GM18508 (cell line): ENCODE data around the gene PARD3.
"Not testable (repeated sequence)": the region's sequence is repeated elsewhere in the genome, so short reads cannot be mapped to it uniquely, and the experiment has no call there.

Source experiments
- ATAC-seq: cut with Tn5 transposase; IDR thresholded peaks from one replicate; pipeline ENCODE4 v1.9.1; 2021; ENCODE audit warnings: moderate number of reproducible peaks; ENCODE audit not compliant: insufficient read depth, unreplicated experiment

Gene PARD3

DNA sequence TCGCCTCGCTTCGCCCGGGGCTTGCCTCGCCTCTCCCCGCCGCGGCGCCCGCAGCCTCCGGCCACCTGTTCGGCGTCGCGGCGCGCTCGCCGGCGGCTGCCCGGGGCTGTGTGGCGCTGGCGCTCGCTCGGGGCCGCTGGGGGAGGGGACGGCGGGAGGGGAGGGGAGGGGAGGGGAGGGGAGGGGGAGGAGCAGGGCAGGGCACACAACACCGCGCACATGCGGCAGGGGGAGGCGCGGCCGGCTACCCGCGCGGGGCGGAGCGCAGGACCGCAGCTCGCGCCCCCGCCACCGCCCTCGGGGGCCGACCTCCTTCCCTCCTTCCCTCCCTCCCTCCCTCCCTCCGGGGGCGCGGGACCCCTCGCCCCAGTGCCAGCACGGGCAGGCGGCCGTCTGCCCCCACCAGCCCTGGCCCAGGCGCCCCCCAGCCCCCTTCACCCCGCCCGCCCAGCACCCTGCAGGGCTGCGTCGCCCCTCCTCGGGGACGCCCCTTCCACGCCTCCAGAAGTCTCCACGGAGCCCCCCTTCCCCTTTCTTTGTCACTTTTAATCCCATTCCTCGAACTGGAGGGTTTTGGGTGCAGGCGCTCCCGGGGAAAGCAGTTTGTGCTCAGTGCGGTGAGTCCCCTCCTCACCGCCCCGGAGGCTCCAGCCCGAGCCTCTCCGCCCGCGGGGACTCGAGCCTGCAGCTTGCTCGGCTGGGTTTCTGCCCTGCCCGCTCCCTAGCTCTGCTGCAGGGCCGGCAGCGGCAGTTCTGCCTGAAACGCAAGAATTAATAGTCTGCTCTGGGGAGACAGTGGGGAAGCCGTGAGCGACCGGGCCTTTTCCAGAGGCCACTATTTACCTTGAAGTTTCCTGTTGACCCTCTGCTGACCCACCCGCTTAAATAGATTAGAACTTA, at the start of gene PARD3:
PARD3 (minus strand) TSS at position 112 of the 900 bp plus-strand sequence. CDS start 301 bp downstream, outside the sequence.
- no peak for ATAC-seq

DNA sequence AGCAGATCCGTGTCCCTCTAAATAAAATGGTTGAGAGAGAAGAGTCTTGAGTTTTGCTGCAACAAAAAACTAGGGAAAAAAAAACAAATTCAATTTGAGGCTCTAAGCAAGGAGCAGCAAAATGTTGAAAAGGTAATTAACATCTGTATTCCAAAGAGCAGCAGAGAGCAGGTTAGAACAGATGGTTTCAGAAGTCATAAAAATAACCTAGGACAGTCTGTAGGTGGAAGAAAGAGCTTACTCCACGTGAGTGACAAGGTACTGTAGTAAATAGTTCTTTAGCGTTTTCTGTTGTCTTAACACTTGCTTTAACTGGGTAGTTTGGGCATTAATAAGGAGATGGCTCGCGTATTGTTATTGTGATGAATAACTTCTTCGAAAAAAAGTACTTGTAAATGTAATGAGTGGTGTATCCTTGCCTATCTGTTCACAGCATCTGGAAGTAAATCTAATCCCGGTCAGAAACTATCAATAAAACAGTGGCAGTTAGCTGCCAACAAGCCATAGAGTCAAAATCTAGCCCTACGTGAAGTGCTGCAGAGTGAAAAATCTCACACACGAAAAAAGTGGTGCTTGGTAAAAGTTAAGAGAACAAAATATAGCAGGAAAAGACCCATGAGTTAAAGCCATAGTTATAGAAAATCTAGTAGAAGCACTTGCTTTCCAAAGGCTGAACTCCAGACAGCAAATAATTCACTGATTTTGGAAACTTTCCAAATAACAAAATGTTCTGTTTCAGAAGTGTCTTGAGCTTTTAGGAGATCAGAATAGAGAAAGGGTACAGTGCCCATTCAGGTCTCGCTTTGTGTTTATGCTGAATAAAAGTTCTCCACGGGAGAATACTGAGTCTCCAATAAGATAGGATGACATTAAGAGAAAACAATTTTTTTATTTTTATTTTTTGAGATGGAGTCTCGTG, 49.3 kb upstream of the PARD3 start:
- ATAC-seq: no peak

DNA sequence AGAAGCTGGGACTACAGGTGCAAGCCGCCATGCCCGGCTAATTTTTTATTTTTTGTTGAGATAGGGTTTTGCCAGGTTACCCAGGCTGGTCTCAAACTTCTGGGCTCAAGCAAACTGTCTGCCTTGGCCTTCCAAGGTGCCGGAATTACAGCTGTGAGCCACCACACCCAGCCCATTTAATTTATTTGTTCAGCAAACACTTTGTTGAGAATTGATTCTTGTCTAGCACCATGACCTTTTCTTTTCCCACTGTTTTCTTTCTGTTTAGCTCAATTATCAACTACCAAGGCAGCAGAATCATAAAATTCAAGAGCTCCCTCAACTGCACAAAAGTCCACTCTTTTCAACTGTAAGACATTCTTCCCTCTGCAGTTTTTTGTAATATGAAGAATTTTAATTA, 47.8 kb upstream of the PARD3 start:
- no peak for ATAC-seq

DNA sequence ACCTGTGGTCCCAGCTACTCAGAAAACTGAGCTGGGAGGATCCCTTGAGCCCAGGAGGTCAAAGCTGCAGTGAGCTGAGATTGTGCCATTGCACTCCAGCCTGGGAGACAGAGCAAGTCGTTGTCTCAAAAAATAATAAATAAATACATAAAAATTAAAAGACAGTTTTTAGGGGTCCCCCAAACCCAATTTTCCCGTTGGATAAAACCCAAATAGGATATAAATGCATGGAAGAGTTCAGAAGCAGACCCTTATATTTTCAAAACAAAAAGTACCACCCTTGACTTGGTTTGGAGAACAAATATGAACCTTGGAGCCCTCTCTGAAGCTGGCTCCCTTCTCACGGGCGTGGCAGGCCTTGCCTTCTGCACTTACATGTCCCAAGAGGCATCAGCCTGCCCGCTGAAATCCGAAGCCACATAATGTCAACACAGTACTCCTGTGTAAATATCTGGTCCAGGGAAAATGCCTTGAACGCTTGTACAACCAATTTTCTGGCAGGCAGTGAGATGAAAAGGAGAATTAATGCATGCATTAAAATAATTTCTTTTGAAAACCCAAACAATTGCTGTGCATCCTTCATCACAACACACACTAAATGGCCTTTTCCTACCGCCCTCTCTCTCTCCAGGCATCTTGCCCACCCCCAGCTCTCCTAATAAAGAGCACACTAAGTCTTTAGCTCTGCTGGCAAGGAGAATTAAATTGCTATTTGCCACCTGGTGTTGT, 46.4 kb upstream of the PARD3 start:
- no peak for ATAC-seq

DNA sequence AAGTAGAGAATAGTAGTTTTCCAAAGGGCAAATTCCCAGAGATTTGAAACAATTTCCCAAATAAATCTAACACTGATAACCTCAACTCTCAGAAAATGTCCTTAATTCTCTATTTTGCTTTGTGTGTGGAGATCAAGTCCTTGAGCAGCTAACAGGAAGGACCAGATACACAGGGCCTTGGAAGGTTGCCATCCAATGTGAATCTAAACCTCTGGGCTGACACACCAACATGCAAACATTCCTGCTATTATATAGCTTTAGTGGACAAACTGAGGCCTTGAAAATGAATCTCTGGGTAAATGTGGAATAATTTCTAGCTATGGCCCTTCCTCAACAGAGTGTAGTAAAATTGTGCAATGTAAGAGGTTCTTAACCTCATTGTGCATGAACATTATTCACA, 44.1 kb upstream of the PARD3 start:
- ATAC-seq: no peak

DNA sequence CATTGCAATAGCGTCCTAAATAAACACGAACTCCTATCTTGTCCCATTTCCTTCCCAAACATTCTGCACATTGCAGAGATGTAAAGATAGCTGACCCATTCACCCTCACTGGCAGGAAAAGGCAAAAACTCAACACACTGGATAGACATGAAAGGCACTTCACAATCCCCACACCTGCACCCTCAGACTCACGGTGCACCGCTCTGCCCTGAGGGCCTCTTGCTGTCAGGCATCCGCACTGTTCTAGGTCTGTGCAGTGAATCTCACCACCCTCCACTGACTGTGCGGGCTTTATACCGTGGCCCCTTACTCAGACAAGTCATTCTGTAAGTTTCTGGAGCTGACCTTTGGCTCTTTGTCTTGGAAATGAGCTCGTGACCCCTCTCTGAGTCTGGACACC, 42.9 kb upstream of the PARD3 start:
- no peak for ATAC-seq

DNA sequence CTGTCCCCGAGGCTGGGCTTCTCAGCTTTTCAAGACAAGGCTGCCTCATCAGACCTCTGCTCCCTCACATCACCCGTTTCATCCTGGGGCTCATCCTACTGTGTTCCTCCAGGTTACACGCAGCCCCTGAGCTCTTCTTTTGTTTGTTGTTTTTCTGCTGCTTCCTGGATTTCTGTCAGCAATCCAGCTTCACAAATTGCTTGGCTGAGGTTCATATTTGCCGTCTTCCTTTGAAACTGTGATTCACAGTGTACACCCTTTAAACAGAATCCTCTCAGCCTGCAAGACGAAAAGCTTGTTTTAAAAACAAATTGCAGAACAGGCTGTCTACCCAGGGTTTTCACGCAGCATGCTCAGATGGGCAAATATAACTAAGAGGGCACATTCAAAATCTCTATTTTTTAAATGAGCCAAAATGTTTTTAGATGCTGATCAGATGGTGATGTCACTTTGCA, 39.1 kb upstream of the PARD3 start:
- no peak for ATAC-seq

DNA sequence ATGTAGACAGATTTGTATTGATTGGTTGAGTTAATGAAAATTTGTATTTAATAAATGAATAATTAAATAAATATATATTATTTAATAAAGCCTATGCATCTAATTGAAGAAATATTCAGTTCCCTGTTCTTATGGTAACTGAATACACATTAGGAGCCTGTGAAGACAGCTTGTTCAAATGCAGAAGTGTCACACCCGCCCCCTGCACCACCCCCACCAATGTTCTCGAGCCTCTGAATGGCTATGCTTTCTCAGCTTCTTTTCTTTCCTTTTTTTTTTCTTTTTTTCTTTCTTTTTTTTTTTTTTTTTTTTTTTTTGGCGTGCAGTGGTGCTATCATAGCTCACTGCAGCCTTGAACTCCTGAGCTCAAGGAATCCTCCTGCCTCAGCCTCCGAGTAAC, 38.3 kb upstream of the PARD3 start:
- ATAC-seq: no peak

DNA sequence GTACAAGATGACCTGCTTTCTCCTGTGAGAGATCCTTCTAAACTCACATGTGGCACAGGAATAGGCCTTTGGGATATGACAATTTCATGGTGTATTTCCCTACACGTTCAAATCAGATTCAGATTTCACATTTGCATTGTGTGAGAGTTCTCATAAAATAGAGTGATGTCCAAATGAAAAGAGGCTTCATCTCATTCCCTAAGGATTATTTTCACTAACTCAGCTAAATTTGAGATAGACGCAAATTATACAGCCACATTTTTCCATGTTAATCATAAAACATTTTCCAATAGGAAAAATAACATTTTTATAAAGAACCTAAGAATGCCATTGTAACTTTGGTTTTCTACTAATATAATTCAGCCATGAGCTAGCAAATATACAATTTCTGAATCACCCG, 35.5 kb upstream of the PARD3 start:
- ATAC-seq: no peak

DNA sequence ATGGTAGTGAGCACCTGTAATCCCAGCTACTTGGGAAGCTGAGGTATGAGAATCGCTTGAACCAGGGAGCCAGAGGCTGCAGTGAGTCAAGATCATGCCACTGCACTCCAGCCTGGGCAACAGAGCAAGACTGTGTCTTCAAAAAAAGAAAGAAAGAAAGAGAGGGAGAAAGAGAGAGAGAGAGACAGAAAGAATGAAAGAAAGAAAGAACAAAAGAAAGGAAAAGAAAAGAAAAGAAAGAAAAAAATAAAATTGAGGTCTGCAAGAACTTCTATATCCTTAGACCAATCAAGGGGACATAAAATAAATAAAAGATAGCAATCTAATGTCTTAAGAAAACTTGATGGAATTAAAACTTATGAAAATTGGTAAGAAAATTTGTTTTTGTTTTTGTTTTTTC, 34.9 kb upstream of the PARD3 start:
- ATAC-seq: no peak

DNA sequence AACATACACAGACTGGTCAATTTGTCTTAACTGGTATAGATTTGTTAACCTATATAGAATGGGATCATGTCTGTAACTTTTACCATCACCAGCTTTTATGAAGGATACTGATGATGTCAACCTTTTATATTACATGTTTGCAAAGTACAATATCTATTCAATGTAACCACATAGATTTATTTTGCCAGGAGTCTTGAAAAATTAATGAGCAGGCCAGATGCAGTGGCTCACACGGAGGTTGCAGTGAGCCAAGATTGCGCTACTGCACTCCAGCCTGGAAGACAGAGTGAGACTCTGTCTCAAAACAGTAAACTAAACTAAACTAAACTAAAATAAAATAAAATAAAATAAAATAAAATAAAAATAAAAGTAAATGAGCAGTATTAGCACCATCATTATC, 30.0 kb upstream of the PARD3 start:
- ATAC-seq: no peak

DNA sequence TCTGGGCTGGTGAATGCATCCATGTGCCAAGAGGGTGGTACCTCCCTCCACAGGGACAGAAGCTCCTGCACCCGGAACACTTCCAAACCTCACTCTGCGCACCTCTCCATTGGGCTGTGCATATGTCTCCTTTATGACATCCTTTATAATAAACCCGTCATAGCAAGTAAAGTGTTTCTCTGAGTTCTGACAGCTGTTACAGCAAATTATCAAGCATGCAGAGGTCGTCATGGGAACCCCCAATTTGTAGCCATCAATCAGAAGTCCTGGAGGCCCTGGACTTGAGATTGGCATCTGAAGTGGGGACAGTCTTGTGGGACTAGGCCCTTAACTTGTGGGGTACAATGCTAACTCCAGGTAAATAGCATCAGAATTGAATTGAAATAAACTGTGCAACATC, 29.4 kb upstream of the PARD3 start:
- no peak for ATAC-seq

DNA sequence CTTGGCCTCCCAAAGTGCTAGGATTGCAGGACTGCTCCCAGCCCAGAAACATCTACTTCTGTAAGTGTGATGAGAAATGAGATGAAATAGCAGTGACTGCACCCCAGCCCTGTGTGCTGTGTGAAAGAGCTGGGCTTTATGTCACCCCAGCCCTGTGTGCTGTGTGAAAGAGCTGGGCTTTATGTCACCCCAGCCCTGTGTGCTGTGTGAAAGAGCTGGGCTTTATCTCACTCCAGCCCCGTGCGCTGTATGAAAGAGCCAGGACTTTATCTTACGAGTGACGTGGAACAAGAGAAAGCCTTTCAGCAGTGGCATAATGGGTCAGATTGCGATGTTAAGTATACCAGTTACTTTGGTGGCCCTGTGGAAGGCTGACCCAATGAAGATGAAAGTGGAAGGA, 28.4 kb upstream of the PARD3 start:
- not testable (repeated sequence) for ATAC-seq

DNA sequence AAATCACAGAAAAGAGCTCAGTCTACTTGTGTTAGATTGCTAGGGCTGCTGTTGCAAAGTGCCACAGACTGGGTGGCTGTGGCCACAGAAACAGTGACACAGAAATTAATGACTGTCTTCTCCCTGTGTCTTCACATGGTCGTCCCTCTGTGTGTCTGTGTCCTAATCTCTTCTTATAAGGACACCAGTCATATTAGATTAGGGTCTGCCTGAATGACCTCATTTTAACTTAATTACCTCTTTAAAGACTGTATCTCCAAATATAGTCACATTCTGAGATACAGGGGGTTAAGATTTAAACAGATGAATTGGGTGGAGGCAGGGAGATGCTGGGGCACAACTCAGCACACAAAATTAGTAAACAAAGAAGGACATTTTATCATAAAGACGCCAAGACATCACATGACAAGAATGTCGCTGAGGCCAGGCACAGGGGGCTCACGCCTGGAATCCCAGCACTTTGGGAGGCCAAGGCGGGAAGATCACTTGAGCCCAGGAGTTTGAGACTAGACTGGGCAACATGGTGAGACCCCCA, 23.3 kb upstream of the PARD3 start:
- ATAC-seq: no peak

DNA sequence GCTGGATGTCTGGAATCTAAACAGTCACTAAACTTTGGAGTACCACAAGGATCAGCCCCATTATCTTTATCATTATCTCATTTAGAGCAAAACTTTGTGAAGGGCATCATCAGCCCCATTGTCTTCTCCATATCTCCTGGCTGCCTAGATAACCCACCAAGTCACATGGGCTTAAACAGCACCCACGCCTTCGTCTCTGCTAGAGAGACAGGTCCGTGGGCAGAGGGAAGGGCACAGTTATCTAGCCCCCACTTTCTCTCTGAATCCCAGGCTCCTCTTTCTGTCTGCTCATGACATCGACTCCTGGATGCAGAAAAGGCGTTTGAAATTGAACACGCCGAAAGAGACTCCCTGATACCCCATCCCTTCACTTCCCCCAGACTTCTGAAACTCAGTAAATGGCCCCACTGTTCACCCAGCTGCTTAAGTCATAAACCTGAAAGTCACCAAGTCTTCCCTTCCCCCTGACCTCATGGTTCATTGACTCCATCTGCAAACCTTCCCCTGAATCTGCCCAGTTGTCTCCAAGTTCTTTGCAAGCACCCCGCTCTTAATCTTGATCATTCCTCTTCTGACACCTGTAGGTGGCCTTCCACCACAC, 20.9 kb upstream of the PARD3 start:
- peak; percentile 78 for ATAC-seq

DNA sequence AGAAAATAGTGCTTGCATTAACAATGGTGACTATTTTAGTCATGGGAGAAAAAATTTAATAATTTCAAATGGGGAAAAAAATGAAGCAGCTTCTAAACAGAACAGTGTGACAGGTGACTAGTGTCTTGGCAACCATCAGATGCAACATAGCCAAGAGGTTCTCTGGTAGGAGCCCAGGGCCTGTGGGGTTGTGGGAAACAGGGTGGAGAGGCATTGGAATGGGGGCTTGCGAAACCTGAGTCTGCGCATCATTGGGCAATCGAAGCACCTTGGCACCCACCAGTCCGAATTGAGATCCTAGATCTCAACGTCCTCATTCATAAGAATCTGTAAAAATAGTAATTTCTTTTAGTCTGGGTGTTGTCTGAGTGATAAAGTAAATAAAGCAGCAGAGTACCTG, 19.2 kb upstream of the PARD3 start:
- ATAC-seq: no peak

DNA sequence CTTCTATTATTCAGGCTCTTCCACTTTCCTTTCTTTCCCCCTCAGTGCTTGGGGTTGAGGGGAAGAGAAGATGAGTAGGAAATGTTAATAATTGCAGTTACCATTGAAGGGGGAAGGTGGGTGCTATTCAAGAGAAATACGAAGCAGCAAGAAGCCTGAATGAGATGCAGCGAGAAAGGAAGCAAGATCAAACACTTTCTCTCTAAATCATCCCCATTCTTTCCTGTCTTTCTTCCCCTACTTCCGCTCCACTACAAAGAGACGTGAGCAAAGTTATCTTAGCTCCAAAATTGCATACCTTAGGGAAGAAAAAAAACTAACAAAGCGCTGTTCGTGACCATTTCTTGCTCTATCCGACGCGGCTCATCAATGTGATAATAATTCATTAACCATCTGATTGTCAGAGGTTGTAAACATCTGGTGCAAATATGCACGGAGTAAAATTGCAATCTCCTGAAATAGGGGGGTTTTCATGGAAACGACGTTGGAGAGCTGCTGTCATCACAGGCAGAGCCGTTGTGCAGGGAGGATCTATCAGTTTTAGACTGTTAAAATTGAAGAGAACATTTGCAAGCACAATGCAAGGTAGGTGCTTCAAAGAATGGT, 15.2 kb upstream of the PARD3 start:
- no peak for ATAC-seq

DNA sequence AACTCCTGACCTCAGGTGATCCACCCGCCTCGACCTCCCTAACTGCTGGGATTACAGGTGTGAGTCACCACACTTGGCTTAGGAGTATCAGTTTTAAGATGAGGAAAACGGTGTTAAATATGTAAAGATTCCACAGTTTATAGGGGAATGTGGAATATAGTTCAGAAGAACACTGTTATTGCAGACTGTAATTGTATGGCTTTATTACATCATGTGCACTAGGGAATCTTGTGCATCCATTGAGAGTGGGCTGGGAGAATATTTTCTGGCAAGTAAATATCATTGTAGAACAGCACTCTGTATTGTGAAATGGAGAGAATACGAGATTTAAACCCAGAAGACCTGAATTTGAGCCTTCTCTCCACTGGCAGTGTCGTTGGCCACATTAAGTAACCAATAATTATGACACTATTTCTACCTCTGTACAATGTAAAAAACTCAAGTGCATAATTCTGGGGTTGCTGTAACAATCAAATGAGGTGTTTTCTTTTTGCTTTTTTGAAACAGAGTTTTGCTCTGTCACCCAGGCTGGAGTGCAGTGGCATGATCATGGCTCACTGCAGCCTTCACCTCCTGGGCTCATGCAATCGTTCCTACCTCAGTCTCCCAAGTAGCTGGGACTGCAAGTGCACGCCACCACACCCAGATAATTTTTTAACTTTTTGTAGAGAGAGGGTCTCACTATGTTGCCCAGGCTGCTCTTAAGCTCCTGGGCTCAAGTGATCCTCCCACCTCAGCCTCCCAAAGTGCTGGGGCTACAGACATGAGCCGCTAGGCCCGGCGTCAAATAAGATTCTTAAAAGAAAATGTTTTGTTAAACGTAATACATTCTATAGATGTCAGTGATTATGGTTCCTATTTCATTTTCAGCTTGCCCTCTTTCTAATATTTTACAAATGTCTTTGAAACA, 12.0 kb upstream of the PARD3 start:
- no peak for ATAC-seq
